Gastroesophageal sphincter (tissue), 4 donors: ENCODE measurements around the gene RREB1. TPM values are rescaled to one million over a fixed set of nuclear protein-coding genes. Genes with fewer than 3 reads are reported as not detected.

Experiments used
- ATAC-seq: fragments of 150-250 bp; one replicate; pipeline ENCODE4 v1.9.1; 2016; ENCODE audit warnings: mild to moderate bottlenecking, moderate library complexity
- H3K27ac ChIP-seq, 4 donors: fragments of 200-600 bp; sonication (generic) in 3 of 4; 1 replicate in 3 of 4; 2 replicates in 1 of 4; pipeline ENCODE4 v1.5.1; 2016 to 2019
- H3K27me3 ChIP-seq: fragments of 200-600 bp; sonication (generic); one replicate; pipeline ENCODE4 v1.5.1; 2019
- H3K36me3 ChIP-seq, 2 donors: fragments of 200-600 bp; sonication (generic); one replicate each; pipeline ENCODE4 v1.5.1; 2019; ENCODE audit warnings: control low read depth in 1 of 2
- H3K4me1 ChIP-seq, 3 donors: fragments of 200-600 bp; sonication (generic); 1 replicate in 2 of 3; 2 replicates in 1 of 3; pipeline ENCODE4 v1.5.1; 2016 to 2019; ENCODE audit warnings: control low read depth in 2 of 3
- H3K4me3 ChIP-seq, 2 donors: fragments of 200-600 bp; sonication (generic); one replicate each; pipeline ENCODE4 v1.5.1; 2019; ENCODE audit warnings: mild to moderate bottlenecking in 1 of 2, moderate library complexity in 1 of 2
- H3K9me3 ChIP-seq, 3 donors: fragments of 200-600 bp; sonication (generic); one replicate each; pipeline ENCODE4 v1.5.1; 2017 to 2019; ENCODE audit warnings: control low read depth in 2 of 3
- CTCF ChIP-seq, 4 experiments: fragments of 200-600 bp in 2 of 4; fragments of 450-650 bp in 2 of 4; sonication (generic) in 1 of 4; IDR thresholded peaks; one replicate each; pipeline ENCODE4 v1.5.1; 2017 to 2019; ENCODE audit warnings: antibody characterized with exemption in 4 of 4, mild to moderate bottlenecking in 2 of 4, moderate library complexity in 2 of 4
- EP300 ChIP-seq: sonication (generic); formaldehyde crosslinking; IDR thresholded peaks from one replicate; pipeline ENCODE4 v1.6.1; 2017; ENCODE audit warnings: antibody characterized with exemption, mild to moderate bottlenecking
- POLR2A ChIP-seq, 2 donors: fragments of 450-650 bp; IDR thresholded peaks; one replicate each; pipeline ENCODE4 v1.6.1; 2017; ENCODE audit warnings: antibody characterized with exemption in 2 of 2, mild to moderate bottlenecking in 2 of 2, moderate library complexity in 1 of 2
- POLR2AphosphoS5 ChIP-seq: sonication (generic); formaldehyde crosslinking; IDR thresholded peaks from one replicate; pipeline ENCODE4 v1.6.1; 2017; ENCODE audit warnings: antibody characterized with exemption
- WGBS, 2 donors: methylation state at CpG; one replicate each; pipeline ENCODE4 v1.1.5; 2018; ENCODE audit warnings: low coverage in 1 of 2; 5-methylcytosine and 5-hydroxymethylcytosine counted together
- total RNA-seq, 4 donors: library from RNA; depleted of rRNA; stranded (reverse); fragments of >200 nt; gene quantifications; one replicate each; pipeline ENCODE4 v1.1.0, GENCODE V29; 2016

The RREB1 gene
- total RNA-seq, 4 donors from 2014 or later, result 20.3 to 40.8 (median 28.1) TPM

DNA sequence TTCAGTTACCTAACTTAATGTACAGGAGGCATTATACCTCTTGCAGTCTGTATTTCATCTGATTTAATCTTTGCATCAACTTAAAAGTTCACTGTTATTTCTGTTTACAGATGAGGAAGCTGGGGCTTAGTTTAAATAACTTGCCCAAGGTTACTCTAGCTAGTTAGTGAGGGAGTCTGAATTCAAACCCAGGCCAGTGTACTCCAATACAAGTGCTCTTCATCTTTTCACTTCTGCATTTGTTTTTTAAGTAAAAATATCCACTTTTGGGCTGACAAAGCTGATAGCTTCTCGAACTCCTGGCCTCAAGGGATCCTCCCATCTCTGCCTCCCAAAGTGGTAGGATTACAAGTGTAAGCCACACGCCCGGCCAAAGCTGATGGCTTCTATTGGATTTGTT lies 23.6 kb downstream of the RREB1 start:
- H3K4me3 ChIP-seq, result no peak overlapping the region
- TF ChIP-seq POLR2AphosphoS5 (no peak), EP300 (no peak), CTCF (IDR thresholded peaks at IDR 0.05) (no peak), POLR2A (IDR thresholded peaks at IDR 0.05) (no peak)
- 76 to 86% methylated on average over 3 of the region's 3 CpGs for WGBS, 2 donors
- no peaks in the 10 kb centered on the region for H3K36me3 ChIP-seq
- no peak for ATAC-seq
- H3K27me3 ChIP-seq, result no peaks in the 10 kb centered on the region
- H3K9me3 ChIP-seq, result no peaks in the 10 kb centered on the region
- peaks cover 0 to 57% (median 2%) of the 10 kb centered on the region in 3 donors for H3K4me1 ChIP-seq
- no peak overlapping the region for H3K27ac ChIP-seq

GRCh38 chr6:7132398-7133035 lies 24.8 kb downstream of the RREB1 start:
- H3K27me3 ChIP-seq, result no peaks in the 10 kb centered on the region
- TF ChIP-seq POLR2AphosphoS5, result no peak
- no peak for TF ChIP-seq POLR2A (IDR thresholded peaks at IDR 0.05)
- no peak for TF ChIP-seq CTCF (IDR thresholded peaks at IDR 0.05)
- no peak for TF ChIP-seq EP300
- H3K27ac ChIP-seq, result no peak overlapping the region
- no peak overlapping the region for H3K4me3 ChIP-seq
- no peaks in the 10 kb centered on the region for H3K36me3 ChIP-seq
- peaks cover 0 to 57% (median 10%) of the 10 kb centered on the region in 3 donors for H3K4me1 ChIP-seq
- WGBS, 2 donors, result 73 to 95% methylated on average over 3 to 8 of the region's 8 CpGs
- no peaks in the 10 kb centered on the region for H3K9me3 ChIP-seq
- no peak for ATAC-seq

DNA sequence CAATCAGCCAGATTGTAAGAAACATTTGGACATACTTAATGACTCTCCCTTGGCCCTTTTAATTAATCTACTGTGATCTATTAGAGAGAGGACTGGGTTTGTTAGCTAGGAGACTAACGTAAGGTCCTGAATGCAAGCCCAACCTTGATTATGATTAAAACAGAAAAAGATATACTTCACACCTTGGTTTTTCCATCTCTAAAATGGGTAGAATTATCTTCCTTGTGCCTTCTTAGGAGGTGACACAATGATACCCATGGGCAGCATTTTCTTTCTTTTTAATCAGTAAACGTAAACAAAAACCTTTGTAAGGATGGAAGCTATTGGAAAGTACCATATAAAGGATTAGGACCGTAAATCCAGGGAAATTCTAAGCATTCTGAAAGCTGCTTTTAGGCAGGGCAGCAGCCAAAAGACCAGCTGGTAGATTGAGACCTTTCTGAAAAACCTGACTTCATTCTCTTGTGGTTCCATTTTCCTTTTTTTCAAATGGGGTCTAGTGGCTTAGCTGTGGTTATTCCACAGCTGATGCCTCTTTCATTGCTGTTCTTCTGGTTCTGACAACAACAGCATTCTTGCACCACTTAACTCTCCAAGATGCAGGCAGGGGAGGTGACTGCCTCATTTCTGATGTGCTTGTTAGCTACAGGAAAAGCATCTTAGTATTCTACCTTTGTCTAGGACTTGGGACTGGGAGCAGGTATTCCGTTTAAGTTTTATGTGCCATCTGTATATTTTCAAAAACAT lies 27.4 kb downstream of the RREB1 start:
- peaks cover 0 to 57% (median 19%) of the 10 kb centered on the region in 3 donors for H3K4me1 ChIP-seq

DNA sequence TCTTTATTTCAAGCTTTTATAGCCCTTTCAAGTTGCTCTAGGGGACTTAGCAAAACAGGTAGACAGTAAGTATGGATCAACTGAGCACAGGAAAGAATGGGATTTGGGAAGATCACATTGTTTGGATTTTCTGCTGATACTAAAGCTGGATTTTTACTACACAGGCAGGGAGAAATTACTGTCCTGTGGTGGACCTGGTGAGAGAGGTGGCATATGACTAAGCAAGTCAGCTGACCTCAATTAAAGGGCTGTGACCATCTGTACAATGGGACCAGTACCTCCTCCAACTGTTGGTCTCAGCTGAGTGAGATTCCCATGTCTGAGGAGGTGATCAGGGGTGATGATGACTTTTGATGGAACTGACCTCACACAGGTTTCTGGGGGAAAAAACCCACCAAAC lies 28.0 kb downstream of the RREB1 start:
- H3K4me3 ChIP-seq, result no peak overlapping the region
- H3K27me3 ChIP-seq, result no peaks in the 10 kb centered on the region
- no peaks in the 10 kb centered on the region for H3K36me3 ChIP-seq
- no peak overlapping the region for H3K27ac ChIP-seq
- H3K9me3 ChIP-seq, result no peaks in the 10 kb centered on the region
- TF ChIP-seq CTCF (IDR thresholded peaks at IDR 0.05), result no peak
- no peak for TF ChIP-seq EP300
- no peak for TF ChIP-seq POLR2AphosphoS5
- no peak for TF ChIP-seq POLR2A (IDR thresholded peaks at IDR 0.05)
- no peak for ATAC-seq
- peaks cover 0 to 59% (median 19%) of the 10 kb centered on the region in 3 donors for H3K4me1 ChIP-seq

More for the DNA sequence above, 27.4 kb downstream of the RREB1 start:
- H3K27me3 ChIP-seq, result no peaks in the 10 kb centered on the region
- ATAC-seq, result no peak
- 77 to 89% methylated on average over 2 to 4 of the region's 4 CpGs for WGBS, 2 donors
- no peak overlapping the region for H3K4me3 ChIP-seq
- H3K9me3 ChIP-seq, result no peaks in the 10 kb centered on the region
- no peak for TF ChIP-seq CTCF (IDR thresholded peaks at IDR 0.05)
- no peak for TF ChIP-seq EP300
- TF ChIP-seq POLR2A (IDR thresholded peaks at IDR 0.05), result no peak
- no peak for TF ChIP-seq POLR2AphosphoS5
- no peaks in the 10 kb centered on the region for H3K36me3 ChIP-seq
- no peak overlapping the region for H3K27ac ChIP-seq
